ENCODE results near the gene SLC45A1.

- TF ChIP-seq, protein P1, sequence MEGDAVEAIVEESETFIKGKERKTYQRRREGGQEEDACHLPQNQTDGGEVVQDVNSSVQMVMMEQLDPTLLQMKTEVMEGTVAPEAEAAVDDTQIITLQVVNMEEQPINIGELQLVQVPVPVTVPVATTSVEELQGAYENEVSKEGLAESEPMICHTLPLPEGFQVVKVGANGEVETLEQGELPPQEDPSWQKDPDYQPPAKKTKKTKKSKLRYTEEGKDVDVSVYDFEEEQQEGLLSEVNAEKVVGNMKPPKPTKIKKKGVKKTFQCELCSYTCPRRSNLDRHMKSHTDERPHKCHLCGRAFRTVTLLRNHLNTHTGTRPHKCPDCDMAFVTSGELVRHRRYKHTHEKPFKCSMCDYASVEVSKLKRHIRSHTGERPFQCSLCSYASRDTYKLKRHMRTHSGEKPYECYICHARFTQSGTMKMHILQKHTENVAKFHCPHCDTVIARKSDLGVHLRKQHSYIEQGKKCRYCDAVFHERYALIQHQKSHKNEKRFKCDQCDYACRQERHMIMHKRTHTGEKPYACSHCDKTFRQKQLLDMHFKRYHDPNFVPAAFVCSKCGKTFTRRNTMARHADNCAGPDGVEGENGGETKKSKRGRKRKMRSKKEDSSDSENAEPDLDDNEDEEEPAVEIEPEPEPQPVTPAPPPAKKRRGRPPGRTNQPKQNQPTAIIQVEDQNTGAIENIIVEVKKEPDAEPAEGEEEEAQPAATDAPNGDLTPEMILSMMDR (IDR thresholded peaks at IDR 0.05), result no peak
- TF ChIP-seq POLR2A (IDR thresholded peaks at IDR 0.05) (no peak), EP300 (IDR thresholded peaks at IDR 0.05) (no peak), POLR2AphosphoS5 (IDR thresholded peaks at IDR 0.05) (no peak)
Observed at GRCh38 chr1:8367571-8368194, 49.8 kb downstream of the SLC45A1 start.

All from gastroesophageal sphincter (tissue), 3 donors.